AG08396 (cell line): ENCODE data around the gene SNRNP48.

Source experiments
- DNase-seq: peaks from one replicate; pipeline ENCODE4 v3.0.0; 2012; ENCODE audit warnings: low spot score, mixed read lengths

SNRNP48 gene

GRCh38 chr6:7642791-7643190 lies 52.8 kb downstream of the SNRNP48 start:
- no peak for DNase-seq

- DNase-seq = no peak
Observed at GRCh38 chr6:7644417-7644816, 54.4 kb downstream of the SNRNP48 start.

- DNase-seq = no peak
Observed at GRCh38 chr6:7646394-7646793, 56.4 kb downstream of the SNRNP48 start.

GRCh38 chr6:7647504-7647903 lies 57.5 kb downstream of the SNRNP48 start:
- DNase-seq = no peak

GRCh38 chr6:7649037-7649810 lies 59.2 kb downstream of the SNRNP48 start:
- DNase-seq = no peak

- DNase-seq = no peak
Observed at GRCh38 chr6:7650878-7651277, 60.9 kb downstream of the SNRNP48 start.

GRCh38 chr6:7652957-7653356 lies 63.0 kb downstream of the SNRNP48 start:
- no peak for DNase-seq

- no peak for DNase-seq
Observed at GRCh38 chr6:7656355-7656754, 66.4 kb downstream of the SNRNP48 start.

GRCh38 chr6:7658543-7658942 lies 68.5 kb downstream of the SNRNP48 start:
- no peak for DNase-seq

GRCh38 chr6:7661364-7661763 lies 71.4 kb downstream of the SNRNP48 start:
- DNase-seq = no peak
